ENCODE results near the gene LYST. TPM values are rescaled to one million over a fixed set of nuclear protein-coding genes. Genes with fewer than 3 reads are reported as not detected.
A peak's percentile ranks its signal among the peaks of the same experiment; 100 is the strongest.
"Not testable (repeated sequence)": the region's sequence is repeated elsewhere in the genome, so short reads cannot be mapped to it uniquely, and the experiment has no call there.

LYST gene
- polyA plus RNA-seq, 2 donors: 4.3 to 4.8 TPM

DNA sequence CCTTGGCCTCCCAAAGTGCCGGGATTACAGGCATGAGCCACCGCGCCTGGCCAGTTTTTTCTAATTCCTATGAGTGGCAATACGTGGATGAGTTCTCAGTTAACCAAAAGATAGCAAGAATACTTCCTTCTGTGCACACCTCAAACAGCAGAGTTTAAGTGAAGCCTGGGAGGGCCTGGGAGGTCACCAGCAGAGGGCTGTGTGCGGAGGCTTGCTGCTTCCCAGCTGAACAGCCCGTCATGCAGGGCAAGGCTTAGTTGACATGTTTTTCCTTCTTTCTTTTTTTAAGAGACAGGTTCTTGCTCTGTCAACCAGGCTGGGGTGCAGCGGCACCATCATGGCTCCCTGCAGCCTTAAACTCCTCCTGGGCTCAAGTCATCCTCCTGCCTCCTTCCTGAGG is 234.9 kb downstream of the LYST start:
- H3K4me3 ChIP-seq (ENCODE audit: low read depth in 1 of 2, low read length in 2 of 2): no peak overlapping the region
- 84 to 87% methylated on average over 7 of the region's 7 CpGs for WGBS, 2 donors

DNA sequence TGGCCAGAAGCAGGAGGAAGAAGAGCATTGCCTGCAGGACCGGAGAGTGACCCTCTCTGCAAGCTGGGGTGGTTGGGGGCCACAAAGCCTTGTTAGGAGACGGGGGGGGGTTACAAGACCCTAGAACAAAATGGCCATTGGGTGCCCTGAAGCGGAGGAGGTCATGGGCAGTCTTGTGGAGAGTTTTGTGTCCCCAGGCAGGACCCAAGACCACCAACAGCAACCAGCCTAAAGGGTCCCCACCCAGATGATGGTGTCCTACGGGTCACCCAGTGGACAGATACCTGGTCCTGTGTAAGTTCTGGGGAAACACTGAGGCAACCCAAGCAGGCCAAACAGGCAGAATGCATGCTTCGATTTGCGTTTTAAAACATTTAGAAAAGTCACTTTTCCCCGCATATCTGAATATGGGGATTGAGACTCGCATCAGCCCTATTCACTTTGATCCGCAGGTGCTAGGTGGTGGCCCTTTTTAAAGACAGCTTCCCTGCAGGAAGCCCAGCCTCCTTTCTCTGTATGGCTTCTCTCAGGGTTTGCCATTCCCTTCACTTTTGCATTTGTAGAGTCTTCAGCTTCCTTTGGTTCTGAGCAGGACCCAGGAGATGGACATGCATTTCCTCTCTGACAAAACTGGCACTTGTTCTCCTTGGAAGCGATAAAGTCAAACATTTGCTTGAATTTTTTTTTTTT is 238.2 kb downstream of the LYST start:
- Histone ChIP-seq H3K4me1 (ENCODE audit: control insufficient read depth in 2 of 2, insufficient read depth in 2 of 2, low read length in 1 of 2) (peaks cover 3 to 4% of the 10 kb centered on the region in 2 donors), H3K9me3 (ENCODE audit: control insufficient read depth in 2 of 2, insufficient read depth in 1 of 2, low read depth in 1 of 2, low read length in 1 of 2) (no peaks in the 10 kb centered on the region), H3K27me3 (ENCODE audit: control insufficient read depth in 1 of 2, insufficient read depth in 2 of 2, low read length in 2 of 2) (no peaks in the 10 kb centered on the region), H3K36me3 (ENCODE audit: control insufficient read depth in 2 of 2, insufficient read depth in 2 of 2, low read length in 1 of 2) (no peaks in the 10 kb centered on the region), H3K27ac (ENCODE audit: low read depth in 2 of 2, low read length in 1 of 2) (no peak overlapping the region), H3K4me3 (ENCODE audit: low read depth in 1 of 2, low read length in 2 of 2) (no peak overlapping the region)
- 92 to 93% methylated on average over 10 of the region's 10 CpGs for WGBS, 2 donors

More for the DNA sequence above, 234.9 kb downstream of the LYST start:
- H3K27me3 ChIP-seq (ENCODE audit: control insufficient read depth in 1 of 2, insufficient read depth in 2 of 2, low read length in 2 of 2): no peaks in the 10 kb centered on the region
- H3K4me1 ChIP-seq (ENCODE audit: control insufficient read depth in 2 of 2, insufficient read depth in 2 of 2, low read length in 1 of 2): peaks cover 2 to 4% of the 10 kb centered on the region in 2 donors
- no peak overlapping the region for H3K27ac ChIP-seq (ENCODE audit: low read depth in 2 of 2, low read length in 1 of 2)
- no peaks in the 10 kb centered on the region for H3K9me3 ChIP-seq (ENCODE audit: control insufficient read depth in 2 of 2, insufficient read depth in 1 of 2, low read depth in 1 of 2, low read length in 1 of 2)
- no peaks in the 10 kb centered on the region for H3K36me3 ChIP-seq (ENCODE audit: control insufficient read depth in 2 of 2, insufficient read depth in 2 of 2, low read length in 1 of 2)

DNA sequence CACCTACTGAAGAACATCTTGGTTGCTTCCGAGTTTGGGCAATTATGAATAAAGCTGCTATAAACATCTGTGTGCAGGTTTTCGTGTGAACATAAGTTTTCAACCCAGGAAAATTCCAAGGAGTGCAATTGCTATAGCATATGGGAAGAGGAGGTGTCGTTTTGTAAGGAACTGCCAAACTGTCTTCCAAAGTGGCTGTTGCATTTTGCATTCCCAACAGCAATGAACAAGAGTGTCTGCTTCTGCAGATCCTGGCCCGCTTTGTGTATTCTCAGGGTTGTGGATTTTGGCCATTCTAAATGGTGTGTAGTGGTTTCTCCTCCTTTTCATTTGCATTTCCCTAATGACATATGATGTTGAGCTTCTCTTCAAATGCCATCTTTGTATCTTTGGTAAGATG is 240.9 kb downstream of the LYST start:
- 89 to 92% methylated on average over 4 of the region's 4 CpGs for WGBS, 2 donors
- H3K4me3 ChIP-seq (ENCODE audit: low read depth in 1 of 2, low read length in 2 of 2): no peak overlapping the region

DNA sequence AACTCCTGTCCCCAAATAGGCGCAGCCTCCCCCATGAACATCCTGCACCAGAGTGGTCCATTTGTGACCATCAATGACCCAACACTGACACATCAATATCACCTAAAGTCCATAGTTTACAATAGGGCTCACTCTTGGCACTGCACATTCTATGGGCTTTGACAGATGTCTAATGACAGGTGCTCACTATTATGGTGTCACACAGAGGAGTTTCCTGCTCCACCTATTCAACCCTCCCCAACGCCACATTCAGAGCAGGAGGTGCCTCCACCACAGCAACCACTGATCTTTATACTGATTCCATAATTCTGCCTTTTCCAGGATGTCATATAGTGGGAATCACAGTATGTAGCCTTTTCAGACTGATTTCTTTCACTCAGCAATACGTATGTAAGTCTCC is 241.4 kb downstream of the LYST start:
- H3K4me3 ChIP-seq (ENCODE audit: low read depth in 1 of 2, low read length in 2 of 2): no peak overlapping the region
- no peaks in the 10 kb centered on the region for H3K9me3 ChIP-seq (ENCODE audit: control insufficient read depth in 2 of 2, insufficient read depth in 1 of 2, low read depth in 1 of 2, low read length in 1 of 2)
- no peaks in the 10 kb centered on the region for H3K27me3 ChIP-seq (ENCODE audit: control insufficient read depth in 1 of 2, insufficient read depth in 2 of 2, low read length in 2 of 2)
- WGBS, 2 donors: 83 to 92% methylated on average over 3 of the region's 3 CpGs
- H3K27ac ChIP-seq (ENCODE audit: low read depth in 2 of 2, low read length in 1 of 2): no peak overlapping the region
- H3K4me1 ChIP-seq (ENCODE audit: control insufficient read depth in 2 of 2, insufficient read depth in 2 of 2, low read length in 1 of 2): peaks cover 0 to 3% of the 10 kb centered on the region in 2 donors
- no peaks in the 10 kb centered on the region for H3K36me3 ChIP-seq (ENCODE audit: control insufficient read depth in 2 of 2, insufficient read depth in 2 of 2, low read length in 1 of 2)

More for the DNA sequence above, 240.9 kb downstream of the LYST start:
- no peaks in the 10 kb centered on the region for H3K27me3 ChIP-seq (ENCODE audit: control insufficient read depth in 1 of 2, insufficient read depth in 2 of 2, low read length in 2 of 2)
- H3K9me3 ChIP-seq (ENCODE audit: control insufficient read depth in 2 of 2, insufficient read depth in 1 of 2, low read depth in 1 of 2, low read length in 1 of 2): no peaks in the 10 kb centered on the region
- H3K4me1 ChIP-seq (ENCODE audit: control insufficient read depth in 2 of 2, insufficient read depth in 2 of 2, low read length in 1 of 2): peaks cover 0 to 3% of the 10 kb centered on the region in 2 donors
- H3K36me3 ChIP-seq (ENCODE audit: control insufficient read depth in 2 of 2, insufficient read depth in 2 of 2, low read length in 1 of 2): no peaks in the 10 kb centered on the region
- H3K27ac ChIP-seq (ENCODE audit: low read depth in 2 of 2, low read length in 1 of 2): no peak overlapping the region

DNA sequence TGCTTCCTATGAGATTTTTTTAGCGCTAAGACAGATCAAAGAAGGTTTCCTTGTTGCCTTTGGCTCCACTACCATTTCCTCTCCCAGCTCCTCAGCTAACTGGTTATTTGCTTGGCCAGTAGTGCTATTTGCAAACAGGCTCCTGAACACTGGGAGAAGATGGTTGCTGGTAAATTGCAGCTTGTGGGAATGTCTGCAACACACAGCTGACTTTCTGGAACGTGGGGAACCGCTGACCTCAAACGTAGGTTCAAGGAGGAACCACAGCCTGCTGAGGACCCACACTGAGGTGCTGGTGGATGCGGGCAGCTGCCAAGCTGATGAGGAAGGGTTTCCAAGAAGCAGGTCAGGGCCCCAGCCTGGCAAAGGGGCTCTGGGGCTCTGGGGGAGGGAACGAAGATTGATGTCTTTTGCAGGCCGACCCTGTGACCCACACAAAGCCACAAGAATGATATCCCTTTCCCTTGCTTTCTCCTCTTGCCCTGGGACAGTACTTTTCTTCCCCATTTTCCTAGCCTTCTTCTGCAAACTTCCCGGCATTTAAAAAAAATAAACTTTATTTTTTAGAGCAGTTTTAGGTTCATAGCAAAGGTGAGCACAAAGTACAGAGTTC is 241.9 kb downstream of the LYST start:
- Histone ChIP-seq H3K4me3 (ENCODE audit: low read depth in 1 of 2, low read length in 2 of 2) (no peak overlapping the region), H3K27ac (ENCODE audit: low read depth in 2 of 2, low read length in 1 of 2) (peak overlapping the region in 1 of 2 donors; percentile 23), H3K36me3 (ENCODE audit: control insufficient read depth in 2 of 2, insufficient read depth in 2 of 2, low read length in 1 of 2) (no peaks in the 10 kb centered on the region), H3K9me3 (ENCODE audit: control insufficient read depth in 2 of 2, insufficient read depth in 1 of 2, low read depth in 1 of 2, low read length in 1 of 2) (no peaks in the 10 kb centered on the region), H3K4me1 (ENCODE audit: control insufficient read depth in 2 of 2, insufficient read depth in 2 of 2, low read length in 1 of 2) (peaks cover 0 to 3% of the 10 kb centered on the region in 2 donors), H3K27me3 (ENCODE audit: control insufficient read depth in 1 of 2, insufficient read depth in 2 of 2, low read length in 2 of 2) (no peaks in the 10 kb centered on the region)
- 42 to 50% methylated on average over 8 of the region's 8 CpGs for WGBS, 2 donors

DNA sequence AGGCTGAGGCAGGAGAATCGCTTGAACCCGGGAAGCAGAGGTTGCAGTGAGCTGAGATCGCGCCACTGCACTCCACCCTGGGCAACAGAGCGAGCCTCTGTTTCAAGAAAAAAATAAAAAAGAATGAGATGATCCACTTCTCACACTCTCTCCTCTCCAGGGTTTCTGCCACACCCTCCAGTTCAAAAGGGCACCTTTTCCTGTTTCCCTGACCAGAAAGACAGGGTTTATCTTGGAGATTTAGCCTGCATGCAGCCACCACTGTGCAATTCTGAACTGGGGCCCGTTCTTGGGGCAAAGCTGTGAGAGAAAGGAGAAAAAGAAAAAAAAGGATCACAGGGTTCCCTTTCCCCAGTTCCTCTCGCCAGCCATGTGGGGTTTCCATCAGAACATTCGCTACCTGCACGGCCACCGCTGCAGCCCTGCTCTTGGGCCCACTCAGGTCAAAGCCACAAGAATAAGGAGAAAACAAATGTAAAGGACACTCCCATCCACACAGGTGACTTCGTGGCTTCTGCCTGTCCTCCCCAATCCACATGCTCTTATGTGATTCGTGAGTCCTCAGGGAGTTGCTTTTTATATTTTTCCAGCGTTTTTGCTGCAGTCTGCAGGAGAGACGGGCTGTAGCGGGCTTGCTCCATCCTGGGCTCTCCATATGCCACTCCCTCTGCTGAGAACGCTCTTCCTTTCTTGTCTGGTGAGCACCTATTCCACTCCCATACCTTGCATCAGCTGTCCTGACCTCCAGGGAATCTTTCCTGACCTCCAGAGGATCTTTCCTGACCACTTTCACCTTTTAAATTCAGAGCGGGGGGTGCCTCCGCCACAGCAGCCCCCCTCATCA is 243.5 kb downstream of the LYST start:
- Histone ChIP-seq H3K9me3 (ENCODE audit: control insufficient read depth in 2 of 2, insufficient read depth in 1 of 2, low read depth in 1 of 2, low read length in 1 of 2) (no peaks in the 10 kb centered on the region), H3K27me3 (ENCODE audit: control insufficient read depth in 1 of 2, insufficient read depth in 2 of 2, low read length in 2 of 2) (no peaks in the 10 kb centered on the region), H3K4me3 (ENCODE audit: low read depth in 1 of 2, low read length in 2 of 2) (no peak overlapping the region), H3K36me3 (ENCODE audit: control insufficient read depth in 2 of 2, insufficient read depth in 2 of 2, low read length in 1 of 2) (no peaks in the 10 kb centered on the region), H3K4me1 (ENCODE audit: control insufficient read depth in 2 of 2, insufficient read depth in 2 of 2, low read length in 1 of 2) (peaks cover 0 to 3% of the 10 kb centered on the region in 2 donors), H3K27ac (ENCODE audit: low read depth in 2 of 2, low read length in 1 of 2) (peak overlapping the region in 1 of 2 donors; percentile 65)
- WGBS, 2 donors: 66 to 72% methylated on average over 18 of the region's 18 CpGs

DNA sequence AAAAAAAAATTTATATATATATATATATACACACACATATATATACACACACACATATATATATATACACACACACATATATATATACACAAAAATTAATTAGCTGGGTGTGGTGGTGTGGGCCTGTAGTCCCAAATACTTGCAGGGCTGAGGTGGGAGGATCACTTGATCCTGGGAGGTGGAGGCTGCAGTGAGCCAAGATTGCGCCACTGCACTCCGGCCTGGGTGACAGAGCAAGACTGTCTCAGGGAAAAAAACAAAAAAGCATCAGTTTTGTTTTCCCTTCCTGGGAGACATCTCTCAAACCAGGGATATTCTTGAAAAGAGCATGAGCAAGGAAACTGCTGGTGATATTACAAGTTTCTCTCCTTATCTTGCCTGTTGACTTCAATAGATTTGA is 247.6 kb downstream of the LYST start:
- not testable (repeated sequence) for H3K27ac ChIP-seq (ENCODE audit: low read depth in 2 of 2, low read length in 1 of 2); H3K36me3 ChIP-seq (ENCODE audit: control insufficient read depth in 2 of 2, insufficient read depth in 2 of 2, low read length in 1 of 2); H3K9me3 ChIP-seq (ENCODE audit: control insufficient read depth in 2 of 2, insufficient read depth in 1 of 2, low read depth in 1 of 2, low read length in 1 of 2); H3K4me3 ChIP-seq (ENCODE audit: low read depth in 1 of 2, low read length in 2 of 2); H3K27me3 ChIP-seq (ENCODE audit: control insufficient read depth in 1 of 2, insufficient read depth in 2 of 2, low read length in 2 of 2); H3K4me1 ChIP-seq (ENCODE audit: control insufficient read depth in 2 of 2, insufficient read depth in 2 of 2, low read length in 1 of 2)
- WGBS, 2 donors: 84 to 86% methylated on average over 2 of the region's 2 CpGs

DNA sequence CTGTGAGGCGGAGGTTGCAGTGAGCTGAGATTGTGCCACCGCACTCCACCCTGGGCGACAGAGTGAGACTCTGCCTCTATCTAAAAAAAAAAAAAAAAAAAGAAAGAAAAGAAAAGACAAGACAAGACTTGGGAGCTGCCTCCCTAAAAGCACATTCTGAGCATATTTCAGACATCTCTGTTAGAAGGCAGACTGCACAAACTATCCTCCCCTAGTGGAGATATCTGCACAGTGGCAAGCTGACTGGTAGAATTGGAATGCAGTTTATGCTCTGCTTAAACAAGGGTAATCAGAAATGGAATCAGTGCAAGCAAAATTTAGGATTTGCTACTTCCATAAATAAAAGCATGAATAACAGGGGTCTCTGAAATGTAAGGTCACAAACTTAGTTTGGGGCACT is 248.9 kb downstream of the LYST start:
- Histone ChIP-seq H3K27ac (ENCODE audit: low read depth in 2 of 2, low read length in 1 of 2) (no peak overlapping the region), H3K4me1 (ENCODE audit: control insufficient read depth in 2 of 2, insufficient read depth in 2 of 2, low read length in 1 of 2) (no peaks in the 10 kb centered on the region), H3K36me3 (ENCODE audit: control insufficient read depth in 2 of 2, insufficient read depth in 2 of 2, low read length in 1 of 2) (no peaks in the 10 kb centered on the region), H3K9me3 (ENCODE audit: control insufficient read depth in 2 of 2, insufficient read depth in 1 of 2, low read depth in 1 of 2, low read length in 1 of 2) (no peaks in the 10 kb centered on the region), H3K4me3 (ENCODE audit: low read depth in 1 of 2, low read length in 2 of 2) (no peak overlapping the region), H3K27me3 (ENCODE audit: control insufficient read depth in 1 of 2, insufficient read depth in 2 of 2, low read length in 2 of 2) (no peaks in the 10 kb centered on the region)
- WGBS, 2 donors: 90% methylated on average over 3 of the region's 3 CpGs

DNA sequence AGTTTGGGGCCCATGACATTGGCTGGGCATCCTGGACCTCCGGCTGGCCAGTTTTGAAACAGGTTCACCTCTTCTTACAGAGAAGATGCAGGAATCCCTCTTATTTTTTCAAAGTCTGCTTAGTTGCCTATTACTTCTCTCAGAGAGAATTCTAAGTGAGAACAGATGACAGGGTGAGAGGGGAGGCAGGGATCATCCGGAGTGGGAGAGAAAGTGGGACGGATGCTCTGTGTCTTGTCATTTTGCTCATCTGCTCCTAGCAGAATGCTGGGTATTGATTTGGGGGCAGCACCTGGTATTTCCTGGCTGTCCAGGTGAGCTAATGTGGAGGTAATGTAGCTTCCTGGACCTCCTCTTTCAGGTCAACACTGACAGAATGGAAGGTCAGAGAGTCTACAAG is 249.6 kb downstream of the LYST start:
- H3K27ac ChIP-seq (ENCODE audit: low read depth in 2 of 2, low read length in 1 of 2): no peak overlapping the region
- H3K4me3 ChIP-seq (ENCODE audit: low read depth in 1 of 2, low read length in 2 of 2): no peak overlapping the region
- WGBS, 2 donors: 91 to 95% methylated on average over 3 of the region's 3 CpGs
- H3K27me3 ChIP-seq (ENCODE audit: control insufficient read depth in 1 of 2, insufficient read depth in 2 of 2, low read length in 2 of 2): no peaks in the 10 kb centered on the region
- H3K9me3 ChIP-seq (ENCODE audit: control insufficient read depth in 2 of 2, insufficient read depth in 1 of 2, low read depth in 1 of 2, low read length in 1 of 2): no peaks in the 10 kb centered on the region
- no peaks in the 10 kb centered on the region for H3K4me1 ChIP-seq (ENCODE audit: control insufficient read depth in 2 of 2, insufficient read depth in 2 of 2, low read length in 1 of 2)
- H3K36me3 ChIP-seq (ENCODE audit: control insufficient read depth in 2 of 2, insufficient read depth in 2 of 2, low read length in 1 of 2): no peaks in the 10 kb centered on the region

All from esophagus (tissue), 2 donors.